NCI-H2227 treated with DMSO at 0.1 percent for 48 hours (cell line): ENCODE results near the gene TBC1D19.
"Not testable (repeated sequence)": the region's sequence is repeated elsewhere in the genome, so short reads cannot be mapped to it uniquely, and the experiment has no call there.

Source experiments
- DNase-seq: peaks from one replicate; lab custom pipeline; 2025; lab: John Stamatoyannopoulos, UW

The TBC1D19 gene

DNA sequence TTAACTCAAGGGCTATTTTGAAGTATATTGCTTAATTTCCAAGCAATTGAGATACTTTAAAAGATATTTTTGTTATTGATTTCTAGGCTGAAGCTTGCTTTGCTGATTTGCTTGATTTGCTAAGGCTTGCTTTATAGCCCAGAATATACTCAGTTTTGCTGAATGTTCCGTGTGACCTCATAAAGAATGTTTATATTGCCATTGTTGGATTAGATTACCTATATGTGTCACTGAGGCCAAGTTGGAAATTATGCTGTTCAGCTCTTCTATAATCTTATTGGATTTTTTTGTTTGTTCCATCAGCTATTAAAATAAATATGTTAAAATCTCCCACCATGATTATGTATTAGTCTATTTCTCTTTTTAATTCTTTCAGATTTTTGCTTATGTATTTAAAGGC, 13.0 kb downstream of the TBC1D19 start:
- no peak for DNase-seq

DNA sequence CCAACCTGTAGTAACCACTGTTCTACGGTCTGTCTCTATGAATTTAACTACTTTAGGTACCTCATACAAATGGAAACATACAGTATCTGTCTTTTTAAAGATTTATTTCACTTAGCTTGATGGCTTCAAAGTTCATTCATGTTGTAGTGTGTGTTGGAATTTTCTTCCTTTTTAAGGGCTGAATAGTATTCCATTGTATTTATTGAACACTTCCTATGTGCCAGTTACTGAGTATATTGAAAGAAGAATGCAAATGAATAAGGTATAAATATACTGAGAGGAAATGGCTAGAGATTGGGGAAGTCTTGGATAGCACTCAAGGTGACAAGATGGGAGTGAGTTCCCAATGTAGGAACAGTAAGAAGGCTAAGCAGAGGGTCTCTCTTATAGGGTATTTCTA, 17.3 kb downstream of the TBC1D19 start:
- DNase-seq, result no peak

DNA sequence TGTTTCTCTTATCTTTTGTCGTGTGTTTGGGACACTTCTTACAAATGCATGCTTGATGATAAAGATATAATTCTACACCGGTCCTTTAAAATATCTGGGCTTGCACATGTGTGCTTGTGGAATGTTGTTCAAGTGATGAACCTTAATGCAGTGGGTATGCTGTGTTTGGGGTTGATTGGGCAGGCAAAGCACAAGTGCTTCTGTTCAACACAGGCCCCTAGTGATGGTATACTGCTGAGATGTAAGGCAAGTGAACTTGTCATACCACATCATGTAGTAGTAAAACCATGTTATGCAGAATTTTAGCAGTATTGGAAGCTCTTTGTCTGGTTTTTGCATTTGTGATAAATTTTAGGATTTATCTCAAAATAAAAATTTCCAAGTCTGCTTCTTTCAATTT, 23.9 kb downstream of the TBC1D19 start:
- no peak for DNase-seq

DNA sequence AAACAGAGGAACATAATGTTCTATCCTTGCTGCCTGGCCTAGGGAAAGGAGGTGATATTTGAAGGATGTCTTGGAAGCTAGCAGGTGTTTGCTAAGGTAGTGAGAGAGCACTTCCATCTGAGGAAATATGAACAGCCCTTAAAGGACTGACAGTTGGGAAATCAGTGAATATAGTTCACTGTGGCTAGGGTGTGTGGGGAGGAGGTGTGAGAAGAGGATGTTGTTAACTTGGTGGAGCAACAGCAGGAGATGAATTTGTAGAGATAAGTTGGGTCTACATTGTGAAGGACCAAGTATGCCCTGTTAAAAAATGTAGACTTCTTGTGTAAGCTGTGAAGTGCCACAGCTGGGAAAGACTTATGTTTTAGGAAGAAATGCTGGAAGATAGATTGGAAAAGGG, 25.5 kb downstream of the TBC1D19 start:
- no peak for DNase-seq

DNA sequence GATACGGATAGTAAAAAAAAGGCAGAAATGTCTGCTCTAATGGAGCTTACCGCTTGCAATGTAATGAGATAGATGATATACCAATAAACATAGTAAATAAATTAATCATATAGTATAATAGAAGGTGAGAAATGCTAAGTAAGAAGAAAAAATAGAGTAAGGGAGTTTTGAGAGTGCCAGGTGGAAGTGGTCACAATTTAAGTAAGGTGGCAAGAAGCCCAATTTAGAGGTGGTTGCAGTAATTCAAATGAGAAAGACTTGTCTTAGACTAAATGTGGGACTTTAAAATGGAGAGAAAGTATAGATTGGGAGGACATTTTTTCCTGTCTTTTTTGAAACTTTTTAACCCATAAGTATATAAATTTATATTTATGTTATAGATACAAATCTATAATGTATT, 26.0 kb downstream of the TBC1D19 start:
- no peak for DNase-seq

DNA sequence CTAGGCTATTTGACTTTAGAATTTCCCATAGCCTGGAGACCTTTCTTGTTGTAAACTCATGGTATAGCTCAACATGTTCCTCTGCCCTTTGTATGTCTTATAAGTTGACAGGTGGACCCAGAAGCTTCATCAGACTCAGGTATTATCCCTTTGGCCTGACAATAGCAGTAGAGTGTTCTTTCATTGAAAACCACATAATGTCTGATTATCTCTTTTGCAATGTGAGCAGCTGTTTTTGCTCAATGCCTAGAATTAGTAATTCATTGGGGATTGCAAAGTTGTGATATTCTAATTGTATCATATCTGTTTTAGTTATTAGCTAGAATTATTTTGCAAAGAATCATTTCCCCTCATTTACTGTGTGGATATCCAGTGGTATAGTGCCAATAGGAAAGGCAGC, 27.5 kb downstream of the TBC1D19 start:
- no peak for DNase-seq

DNA sequence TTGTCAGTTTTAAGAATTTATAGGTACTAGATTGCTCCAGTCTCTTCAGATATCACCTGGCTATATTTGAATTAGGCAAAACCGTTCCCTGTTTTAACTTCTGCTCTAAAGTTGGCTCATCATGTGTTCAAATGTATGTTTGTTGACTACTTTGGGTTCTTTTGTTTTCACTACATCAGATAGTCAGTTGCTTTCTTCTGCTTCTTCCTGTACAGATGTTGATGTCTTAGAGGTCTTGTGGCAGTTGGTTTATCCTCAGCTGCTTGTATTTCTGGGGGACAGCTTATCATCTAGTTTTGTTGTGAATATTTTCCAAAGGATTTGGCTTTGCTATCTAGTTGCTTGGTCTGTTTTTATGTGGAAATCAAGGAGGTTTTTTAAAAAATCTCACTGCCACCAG, 28.0 kb downstream of the TBC1D19 start:
- no peak for DNase-seq

DNA sequence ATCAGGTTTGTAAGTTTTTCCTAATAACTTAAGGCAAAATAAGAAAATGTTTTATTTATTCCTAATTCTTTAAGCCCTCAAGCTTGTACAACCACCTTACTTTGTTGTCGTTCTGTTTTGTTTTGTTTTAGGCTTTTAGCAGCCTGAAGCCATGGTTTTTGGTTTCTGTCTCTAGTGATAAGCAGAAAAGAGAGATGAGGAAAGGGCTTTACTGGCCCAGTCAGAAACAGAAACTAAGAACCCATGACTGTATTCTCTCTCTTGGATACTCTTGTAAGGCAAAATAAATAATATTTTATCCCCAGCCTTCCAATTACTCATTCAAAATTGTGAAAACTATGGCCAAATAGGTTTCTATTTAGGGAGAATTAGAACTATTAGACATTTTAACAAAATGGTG, 29.4 kb downstream of the TBC1D19 start:
- no peak for DNase-seq

DNA sequence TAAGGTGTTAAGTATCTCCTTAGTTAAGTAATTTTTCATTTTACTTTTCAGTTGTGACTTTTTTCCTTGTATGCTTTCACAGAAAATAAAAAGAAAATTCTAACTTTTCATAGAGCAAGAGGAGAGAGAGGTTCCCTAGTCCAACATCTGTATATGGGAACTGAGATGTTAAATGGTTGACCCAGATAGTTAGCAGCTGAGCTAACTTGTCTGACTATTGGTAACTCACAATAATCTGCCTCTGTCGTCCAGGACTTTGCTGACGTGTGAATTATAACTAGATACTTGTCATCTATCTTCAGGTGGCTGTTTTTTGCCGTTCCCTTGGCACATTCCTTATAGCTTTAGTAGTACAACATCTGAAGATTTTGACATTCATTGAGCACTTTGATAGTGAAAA, 29.9 kb downstream of the TBC1D19 start:
- no peak for DNase-seq

DNA sequence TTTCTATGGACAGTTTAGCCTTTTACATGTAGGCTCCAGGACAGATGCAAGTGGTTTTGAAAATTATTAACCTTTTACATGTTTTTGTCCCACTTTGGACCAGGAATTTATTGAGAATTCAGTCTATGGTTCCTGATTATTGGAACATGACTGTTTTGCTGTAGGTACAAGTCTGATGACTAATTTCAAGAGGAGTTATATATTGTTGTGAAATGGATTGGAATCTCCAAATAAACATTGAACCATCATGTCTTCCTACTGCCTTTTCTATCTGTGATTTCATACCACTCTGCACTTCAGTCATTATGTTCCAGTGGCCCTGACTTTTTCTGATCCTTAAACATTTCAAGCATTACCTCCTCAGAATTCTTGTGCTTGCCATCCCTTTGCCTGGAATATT, 35.9 kb downstream of the TBC1D19 start:
- DNase-seq, result no peak

DNA sequence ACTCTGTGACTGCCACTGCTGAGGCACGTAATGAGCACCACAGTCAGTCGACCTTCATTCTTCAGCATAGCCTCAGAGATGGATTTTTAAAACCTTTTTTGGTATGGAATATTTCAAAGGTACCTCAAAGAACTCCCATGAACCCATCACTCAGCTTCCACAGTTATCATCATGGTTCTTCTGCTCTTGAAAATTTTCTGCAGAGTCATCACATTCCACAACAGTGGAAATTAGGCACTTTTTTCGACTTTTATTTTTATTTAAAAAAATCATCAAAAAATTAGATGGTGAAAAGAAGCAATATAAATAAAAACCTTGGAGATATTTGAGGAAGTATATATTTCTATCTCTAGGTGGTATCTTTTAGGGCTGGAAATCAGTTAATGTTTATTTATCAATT, 37.5 kb downstream of the TBC1D19 start:
- DNase-seq, result no peak

DNA sequence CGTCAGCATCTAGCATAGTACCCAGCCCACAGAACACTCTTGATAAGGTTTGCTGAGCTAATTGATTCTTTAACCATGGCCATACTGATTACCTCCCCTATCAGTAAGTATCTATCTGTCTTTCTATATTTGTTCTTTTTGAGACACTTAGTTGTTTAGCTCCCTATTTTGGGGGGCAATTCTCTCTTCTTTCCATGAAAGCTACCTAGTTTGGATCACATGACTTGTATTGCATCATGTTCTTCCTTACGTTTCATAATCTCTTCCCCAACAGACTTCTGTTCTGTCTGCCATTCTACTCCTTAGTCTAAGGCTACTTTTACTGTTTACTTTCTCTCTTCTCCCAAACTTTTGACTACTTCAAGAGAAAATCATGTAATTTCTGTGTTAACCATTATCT, 39.0 kb downstream of the TBC1D19 start:
- DNase-seq, result no peak

DNA sequence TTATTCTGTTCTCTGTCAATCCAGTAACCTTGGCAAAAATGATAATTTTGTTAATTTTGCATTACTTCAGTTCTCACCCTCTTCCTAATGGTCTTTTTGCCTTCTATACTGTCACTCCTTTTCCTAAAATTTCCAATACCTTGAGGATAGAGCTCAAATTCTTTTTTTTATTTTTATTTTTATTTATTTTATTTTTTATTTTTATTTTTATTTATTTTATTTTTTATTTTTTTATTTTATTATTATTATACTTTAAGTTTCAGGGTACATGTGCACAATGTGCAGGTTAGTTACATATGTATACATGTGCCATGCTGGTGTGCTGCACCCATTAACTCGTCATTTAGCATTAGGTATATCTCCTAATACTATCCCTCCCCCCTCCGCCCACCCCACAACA, 42.8 kb downstream of the TBC1D19 start:
- not testable (repeated sequence) for DNase-seq

DNA sequence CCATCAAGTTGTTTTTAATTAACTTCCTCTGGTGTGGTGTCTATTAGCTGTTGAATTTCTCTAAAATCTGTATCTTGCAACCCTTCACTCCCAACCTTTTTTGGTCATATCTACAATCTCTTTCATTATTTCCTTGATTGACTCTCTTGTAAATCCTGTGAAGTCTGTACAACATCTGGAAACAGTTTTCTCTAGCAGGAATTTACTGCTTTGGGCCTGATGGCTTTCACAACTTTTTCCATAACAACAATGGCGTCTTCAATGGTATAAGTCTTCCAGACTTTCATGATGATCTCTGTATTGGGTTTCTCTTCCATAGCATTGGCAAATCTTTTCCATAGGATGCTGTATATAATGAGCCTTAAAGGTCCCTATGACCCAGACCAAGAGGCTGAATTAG, 49.0 kb downstream of the TBC1D19 start:
- DNase-seq, result no peak

DNA sequence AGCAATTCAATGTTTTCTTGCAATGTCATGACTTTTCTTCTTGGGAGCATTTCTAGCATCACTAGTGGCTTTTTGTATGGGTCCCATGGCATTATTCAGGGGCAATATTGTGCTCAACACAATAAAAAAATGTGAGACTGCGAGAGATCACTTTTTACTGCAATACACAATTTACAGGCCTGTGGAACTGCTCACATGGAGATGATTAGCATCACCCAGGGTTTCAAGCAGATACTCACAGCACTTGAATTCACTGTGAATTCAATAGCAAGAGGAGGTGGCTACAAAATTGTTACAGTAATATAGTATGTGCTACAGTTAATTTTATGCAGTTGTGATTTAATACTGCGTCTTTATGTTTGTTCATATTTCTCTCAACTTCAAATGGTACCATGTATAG, 50.4 kb downstream of the TBC1D19 start:
- DNase-seq, result no peak

DNA sequence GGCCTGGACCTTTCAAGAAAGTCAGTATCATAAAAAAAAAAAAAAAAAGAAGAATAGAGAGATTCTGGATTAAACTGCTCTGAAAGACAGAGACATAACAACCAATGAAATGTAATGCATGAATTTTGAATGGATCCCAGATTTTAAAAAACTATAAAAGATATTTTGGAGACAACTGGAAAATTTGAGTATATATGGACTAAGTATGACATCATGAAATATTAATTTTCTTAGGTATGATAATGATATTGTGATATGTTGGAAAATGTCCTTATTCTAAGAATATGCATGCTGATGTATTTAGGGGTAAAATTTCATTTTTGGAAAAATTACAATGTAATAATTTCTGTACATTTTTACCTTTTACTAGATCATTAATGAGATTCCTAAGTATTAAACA, 52.6 kb downstream of the TBC1D19 start:
- DNase-seq, result no peak

DNA sequence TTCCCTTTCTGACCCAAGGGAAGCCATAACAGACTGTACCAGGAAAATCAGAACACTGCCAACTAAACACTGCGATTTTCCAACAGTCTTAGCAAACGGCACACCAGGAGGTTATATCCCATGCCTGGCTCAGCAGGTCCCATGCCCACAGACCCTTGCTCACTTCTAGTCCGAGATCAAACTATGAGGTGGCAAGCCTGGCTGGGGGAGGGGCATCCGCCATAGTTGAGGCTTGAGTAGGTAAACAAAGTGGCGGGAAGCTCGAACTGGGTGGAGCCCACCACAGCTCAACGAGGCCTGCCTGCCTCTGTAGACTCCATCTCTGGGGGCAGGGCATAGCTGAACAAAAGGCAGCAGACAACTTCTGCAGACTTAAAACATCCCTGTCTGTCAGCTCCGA, 56.8 kb downstream of the TBC1D19 start:
- not testable (repeated sequence) for DNase-seq

DNA sequence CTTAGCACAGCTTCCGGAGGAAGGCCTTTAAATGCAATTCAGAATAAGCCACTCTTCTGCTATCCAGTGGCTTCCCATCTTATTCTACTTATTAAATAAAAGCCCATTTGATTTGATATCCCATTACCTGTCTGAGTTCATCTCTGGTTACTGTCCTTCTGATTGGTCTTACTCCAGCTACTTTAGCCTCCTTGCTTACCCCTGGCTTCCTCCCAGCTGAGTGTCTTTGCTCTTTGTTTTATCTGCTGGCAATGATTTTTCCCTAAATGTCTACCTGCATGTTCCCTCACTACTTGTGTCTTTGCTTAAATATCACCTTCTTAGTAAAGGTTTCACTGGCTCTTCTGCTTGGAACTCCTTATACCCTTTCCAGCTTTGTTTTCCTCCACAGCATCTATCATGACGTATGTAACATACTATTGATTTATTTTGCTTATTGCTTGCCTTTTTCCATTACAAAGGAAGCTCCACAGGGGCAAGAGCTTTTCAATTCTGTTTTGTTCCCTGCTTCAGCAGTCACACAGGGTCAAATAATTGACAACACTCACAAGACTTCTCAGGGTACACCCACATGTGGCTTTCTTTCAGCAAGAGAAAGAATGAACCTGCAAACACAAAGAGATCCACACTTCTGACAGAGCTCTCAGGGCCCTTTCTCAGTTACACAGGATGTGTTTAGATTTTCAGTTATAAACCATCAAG, 63.8 kb downstream of the TBC1D19 start:
- DNase-seq, result no peak

DNA sequence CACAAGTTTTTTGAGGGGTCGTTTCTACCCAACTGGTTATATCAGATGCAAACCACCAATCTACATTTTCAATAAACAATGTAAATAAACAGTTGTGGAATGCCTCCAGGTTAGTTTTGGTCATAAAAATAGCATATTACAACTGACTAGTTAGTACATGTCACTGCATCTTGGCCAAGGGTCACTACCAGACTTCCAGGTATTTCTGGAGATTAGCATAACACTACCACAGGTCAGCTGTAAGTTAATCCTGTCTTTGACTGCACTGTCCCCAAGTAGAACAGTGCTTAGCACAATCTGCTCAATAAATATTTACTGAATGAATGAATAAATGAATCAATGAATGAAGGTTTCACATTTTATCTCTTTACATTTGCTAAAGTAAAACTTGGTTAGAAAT, 64.4 kb downstream of the TBC1D19 start:
- no peak for DNase-seq

DNA sequence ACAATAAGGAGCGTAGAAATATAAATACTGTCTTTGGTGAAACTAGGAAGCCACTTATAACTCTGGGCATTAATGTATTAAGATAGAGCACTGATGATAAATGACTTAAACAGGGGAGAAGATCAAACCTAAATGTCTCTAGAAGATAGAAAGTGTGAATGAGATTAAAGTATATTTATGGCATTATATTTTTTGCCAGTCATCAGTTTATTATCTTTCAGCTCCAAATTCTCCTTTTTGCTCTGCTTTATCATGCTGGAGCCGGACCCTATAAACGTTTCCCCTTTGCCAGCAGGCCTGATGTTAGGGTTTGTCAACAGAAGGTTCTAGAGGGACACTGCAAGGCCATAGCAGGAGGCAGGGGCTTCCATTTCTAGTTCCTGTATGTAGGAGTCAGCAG, 76.4 kb downstream of the TBC1D19 start:
- no peak for DNase-seq

DNA sequence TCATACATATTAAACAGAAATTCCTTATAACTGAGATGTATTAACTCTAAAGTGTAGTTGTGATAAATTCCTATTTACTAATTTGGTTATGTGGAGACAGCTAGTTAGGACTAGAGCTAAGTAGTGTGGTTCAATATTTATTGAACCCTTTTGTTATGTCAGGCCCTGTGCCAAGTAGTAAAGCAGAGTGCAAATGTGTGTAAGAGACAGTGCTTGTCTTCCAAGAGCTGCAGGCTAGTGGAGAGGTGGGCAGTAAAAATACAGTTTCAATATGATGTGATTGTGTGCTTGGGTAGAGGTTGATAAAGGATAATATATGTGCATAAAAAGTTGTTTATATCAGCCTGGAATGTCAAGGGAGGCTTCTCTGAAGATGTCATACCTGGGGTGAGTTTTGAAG, 80.0 kb downstream of the TBC1D19 start:
- no peak for DNase-seq

DNA sequence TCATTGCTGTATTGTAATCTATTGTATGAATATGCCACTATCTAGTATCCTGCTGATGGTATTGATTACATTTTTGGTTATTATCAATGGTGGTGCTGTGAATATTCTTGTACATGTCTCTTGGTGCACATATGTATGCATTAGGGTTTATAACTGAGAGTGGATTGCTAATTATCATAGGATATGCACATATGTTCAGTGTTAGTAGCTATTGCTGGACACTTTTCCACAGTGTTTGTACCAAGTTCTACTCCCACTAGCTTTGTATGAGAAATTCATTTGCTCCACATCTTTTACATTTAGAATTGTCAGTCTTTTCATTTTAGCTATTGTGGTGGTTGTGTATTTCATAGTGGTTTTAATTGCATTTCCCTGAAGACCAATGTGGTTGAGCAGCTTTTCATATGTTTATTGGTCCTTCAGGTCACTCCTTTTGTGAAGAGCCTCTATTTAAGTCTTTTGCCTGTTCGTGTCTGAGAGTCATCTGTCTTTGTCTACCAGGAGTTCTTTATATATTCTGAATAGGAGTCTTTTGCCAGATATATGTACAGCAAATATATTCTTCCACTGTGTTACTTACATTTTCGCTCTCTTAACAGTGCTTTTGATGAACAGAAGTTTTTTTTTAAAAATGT, 87.1 kb downstream of the TBC1D19 start:
- no peak for DNase-seq

DNA sequence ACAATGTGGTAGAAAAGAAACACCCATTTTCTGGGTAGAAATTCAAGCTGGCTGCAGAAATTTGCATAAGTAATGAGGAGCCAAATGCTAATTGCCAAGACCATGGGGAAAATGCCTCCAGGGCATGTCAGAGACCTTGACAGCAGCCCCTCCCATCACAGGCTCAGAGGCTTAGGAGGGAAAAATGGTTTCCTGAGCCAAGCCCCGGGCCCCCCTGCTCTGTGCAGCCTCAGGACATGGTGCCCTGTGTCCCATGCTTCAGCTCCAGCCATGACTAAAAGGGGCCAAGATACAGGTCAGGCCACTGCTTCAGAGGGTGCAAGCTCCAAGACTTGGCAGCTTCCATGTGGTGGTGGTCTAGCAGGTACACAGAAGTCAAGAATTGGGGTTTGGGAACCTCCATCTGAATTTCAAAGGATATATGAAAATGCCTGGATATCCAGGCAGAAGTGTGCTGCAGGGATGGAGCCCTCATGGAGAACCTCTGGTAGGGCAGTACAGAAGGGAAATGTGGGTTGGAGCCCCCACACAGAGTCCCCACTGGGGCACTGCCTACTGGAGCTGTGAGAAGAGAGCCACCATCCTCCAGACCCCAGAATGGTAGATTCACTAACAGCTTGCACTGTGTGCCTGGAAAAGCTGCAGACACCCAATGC, 95.3 kb downstream of the TBC1D19 start:
- not testable (repeated sequence) for DNase-seq

DNA sequence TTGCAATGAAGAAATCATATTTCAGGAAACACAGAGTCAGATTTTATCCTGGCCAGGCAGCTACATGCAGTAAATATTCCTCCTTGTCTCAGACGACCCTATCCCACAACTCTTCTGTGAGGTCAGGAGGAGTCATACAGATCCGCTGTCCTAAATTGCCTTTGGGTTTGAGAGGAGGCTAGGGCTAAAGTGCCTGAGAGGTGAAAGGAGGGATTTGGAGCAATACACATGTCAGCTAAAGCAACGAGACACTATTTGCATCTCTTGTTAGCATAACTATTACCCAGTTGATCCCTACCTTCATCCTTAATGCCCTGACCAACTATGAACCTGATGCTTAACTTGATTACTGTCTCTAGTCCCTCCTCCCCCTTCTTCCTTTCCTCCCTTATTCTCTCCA, 98.6 kb downstream of the TBC1D19 start:
- no peak for DNase-seq
